Measurements from ENCODE around the gene TMEM174.

The TMEM174 gene

DNA sequence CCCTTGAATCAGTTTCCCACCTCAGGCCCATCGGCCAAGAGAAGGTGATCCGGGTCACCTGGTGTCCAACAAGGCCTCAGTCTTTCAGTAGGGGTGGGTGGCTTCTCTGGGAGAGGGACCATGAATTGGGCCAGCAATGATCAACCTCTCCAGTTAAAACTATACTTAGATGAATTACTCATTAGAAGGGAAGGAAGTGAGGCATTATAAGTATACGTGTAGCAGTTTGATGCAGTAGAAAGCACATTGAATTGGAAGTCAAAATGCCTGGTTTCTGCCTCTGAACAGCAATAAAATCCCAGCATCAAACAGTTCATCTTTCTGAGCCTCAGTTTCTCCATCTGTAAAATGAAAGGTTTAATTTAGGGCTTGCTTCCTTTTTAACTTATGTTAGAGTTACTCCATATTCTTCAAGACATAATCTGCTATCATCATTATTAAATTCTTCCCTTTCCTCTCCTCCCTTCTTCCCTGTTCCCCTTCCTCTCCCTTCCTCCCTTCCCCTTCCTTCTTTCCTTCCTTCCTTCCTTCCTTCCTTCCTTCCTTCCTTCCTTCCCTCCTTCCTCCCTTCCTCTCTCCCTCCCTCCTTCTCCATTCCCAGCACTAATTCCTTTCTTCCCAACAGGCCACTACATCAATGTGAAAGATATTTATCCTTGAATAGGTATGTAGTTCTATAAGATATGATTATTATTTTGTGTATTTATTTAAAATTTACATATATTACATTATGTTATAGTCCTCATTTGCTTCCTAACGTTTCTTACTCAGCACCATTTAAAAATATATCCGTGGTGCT is 18.6 kb upstream of the TMEM174 start:
- no peak for DNase-seq (ENCODE audit: low spot score)

DNA sequence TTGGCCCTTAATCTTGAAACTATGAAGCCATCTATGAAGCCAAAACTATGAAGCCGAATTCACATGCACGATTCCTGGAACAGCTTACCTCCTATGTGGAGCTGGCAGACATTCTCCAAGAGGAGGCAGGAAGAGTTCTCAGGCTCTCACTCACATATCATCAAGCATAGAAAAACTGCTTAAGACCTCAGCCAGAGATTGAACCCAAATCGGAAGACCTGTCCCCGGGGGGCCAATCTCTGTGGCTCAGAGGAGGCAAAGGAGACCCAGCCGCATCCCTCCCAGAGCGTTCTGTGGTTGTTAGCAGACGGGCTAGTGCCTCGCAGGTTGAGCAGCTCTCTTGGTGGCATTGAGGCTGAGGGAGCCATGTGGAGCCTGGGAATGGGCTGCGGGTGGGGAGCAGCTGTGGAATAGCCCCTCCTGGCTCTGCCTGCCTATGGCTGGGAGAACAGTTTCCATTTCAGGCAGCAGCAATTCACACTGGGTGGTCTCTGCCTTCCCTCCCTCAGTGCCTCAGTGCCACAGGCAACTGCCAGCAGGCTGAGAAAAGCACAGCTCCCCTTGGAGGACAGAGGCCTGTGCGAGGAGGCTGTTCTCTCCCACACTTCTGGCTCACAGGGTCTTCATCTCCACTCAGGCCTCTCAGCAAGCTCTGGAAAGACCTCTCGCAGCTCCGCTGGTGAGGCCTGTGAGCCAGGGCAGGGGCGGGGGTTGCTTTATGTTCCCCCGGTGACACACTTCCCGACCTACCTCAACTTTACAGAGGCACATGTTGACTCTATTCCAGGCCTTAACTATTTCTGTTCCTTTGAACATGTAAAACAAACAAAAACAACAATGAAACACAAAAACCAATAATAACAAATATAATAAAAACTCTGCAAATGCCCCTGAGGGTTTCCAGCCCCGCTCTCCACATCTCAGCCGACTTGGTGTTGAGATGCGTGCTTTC is 17.4 kb upstream of the TMEM174 start:
- no peak for DNase-seq (ENCODE audit: low spot score)

DNA sequence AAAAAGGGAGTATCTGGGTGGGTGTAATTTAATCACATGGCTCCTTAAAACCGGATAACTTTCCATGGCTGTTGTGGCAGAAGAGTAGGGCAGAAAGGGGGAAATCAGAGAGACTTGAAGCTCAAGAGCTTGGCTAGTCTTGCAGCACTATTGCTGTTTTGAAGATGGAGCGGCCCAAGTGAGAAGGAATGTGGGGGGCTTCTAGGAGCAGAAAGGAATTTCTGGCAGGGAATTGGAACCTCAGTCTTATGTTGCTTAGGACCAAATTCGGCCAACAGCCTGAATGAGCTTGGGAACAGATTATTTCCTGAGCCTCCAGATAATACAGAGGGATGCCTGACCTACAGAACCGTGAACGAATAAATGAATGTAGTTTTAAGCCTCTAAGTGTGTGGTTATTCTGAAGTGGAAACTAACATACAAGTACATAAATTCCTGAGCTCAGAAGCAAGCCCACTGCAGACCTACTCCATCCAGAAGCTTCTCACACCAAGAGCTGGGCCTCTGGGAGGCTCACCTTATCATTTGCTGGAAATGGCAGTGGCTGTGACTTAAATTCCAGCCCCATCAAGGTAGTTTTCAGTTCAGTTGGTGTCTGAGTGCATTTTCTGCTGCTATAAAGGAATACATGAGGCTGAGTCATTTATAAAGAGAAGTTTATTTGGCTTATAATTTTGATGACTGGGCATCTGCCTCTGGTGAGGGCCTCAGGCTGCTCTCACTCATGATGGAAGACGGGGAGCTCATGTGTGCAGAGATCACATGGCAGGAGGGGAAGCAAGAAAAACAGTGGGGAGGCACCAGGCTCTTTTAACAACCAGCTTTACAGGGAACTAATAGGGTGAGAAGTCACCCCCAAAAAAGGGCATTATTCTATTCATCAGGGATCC is 15.3 kb upstream of the TMEM174 start:
- DNase-seq (ENCODE audit: low spot score): no peak

DNA sequence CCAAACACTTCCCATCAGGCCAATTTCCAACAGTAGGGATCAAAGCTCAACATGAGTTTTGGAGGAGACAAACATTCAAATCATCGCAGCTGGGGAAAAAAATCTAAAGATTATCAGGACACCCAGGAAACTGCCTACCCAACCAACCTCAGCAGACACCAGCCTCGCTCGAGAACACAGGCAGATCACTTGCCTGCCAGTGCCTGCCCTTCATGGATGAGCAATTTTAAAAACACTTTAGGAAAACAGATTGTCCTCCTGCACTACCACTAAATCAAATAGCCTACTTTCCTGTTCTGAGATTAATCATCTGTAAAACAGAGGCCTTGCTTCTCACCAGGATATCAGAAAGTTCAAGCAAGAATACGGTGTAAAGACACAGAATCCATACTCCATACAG is 14.7 kb upstream of the TMEM174 start:
- no peak for DNase-seq (ENCODE audit: low spot score)

DNA sequence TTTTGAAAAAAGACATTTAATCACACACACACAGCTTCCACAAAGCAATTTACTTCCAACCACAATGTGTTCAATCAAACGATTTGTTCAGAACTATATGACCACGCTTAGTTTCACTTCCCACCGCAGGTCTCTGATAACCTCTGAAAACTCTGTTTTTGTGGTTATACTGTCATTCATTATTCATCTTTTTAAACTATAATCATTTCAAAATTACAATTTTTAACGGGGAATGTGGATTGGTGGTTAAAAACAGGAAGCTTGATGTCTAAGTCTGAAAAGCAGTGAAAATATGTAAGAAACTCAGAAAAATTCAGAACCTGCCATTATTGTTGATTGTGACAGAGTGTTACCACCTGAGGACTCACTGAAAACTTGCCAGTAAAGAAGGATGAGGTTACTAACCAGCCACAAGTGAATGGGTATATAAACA is 12.7 kb upstream of the TMEM174 start:
- no peak for DNase-seq (ENCODE audit: low spot score)

DNA sequence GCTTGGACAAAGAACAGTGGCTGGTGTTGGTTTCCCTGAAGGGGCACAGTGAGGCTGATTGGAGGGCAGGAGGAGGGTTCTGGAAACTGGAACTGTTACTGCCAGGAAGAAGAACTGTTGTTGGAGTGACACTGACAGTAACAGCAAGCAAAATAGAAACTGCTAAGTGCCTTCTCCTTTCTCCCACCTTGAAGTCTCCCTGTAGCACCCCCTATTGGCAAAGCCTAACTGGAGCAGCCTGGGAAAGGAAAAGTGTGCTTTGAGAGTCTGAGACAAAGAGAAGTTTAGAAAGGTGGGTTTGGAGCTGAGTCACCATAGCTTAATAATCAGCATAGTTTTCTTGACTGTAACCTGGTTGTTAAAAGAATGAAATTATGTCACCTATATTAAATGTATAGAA is 2.5 kb upstream of the TMEM174 start:
- no peak for DNase-seq (ENCODE audit: low spot score)

DNA sequence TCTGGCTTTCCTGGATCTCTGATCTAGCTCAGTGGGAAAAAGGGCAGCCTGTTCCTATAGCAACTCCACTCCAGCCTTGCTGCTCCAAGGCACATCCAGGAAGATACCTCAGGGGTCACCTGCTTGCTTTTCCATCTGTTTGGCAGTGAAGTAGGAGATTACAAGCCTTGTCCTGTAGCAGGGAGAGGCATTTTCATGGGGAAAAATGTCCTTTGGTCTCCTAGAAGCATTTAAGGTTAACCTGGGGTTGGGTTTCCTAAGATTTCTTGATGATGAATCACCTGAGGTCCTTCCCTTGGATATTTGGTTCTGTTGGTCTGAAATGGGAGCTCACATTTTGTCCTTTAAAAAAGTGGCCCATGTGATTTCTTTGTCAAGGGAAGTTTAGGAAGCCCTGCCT is 1.5 kb upstream of the TMEM174 start:
- no peak for DNase-seq (ENCODE audit: low spot score)

DNA sequence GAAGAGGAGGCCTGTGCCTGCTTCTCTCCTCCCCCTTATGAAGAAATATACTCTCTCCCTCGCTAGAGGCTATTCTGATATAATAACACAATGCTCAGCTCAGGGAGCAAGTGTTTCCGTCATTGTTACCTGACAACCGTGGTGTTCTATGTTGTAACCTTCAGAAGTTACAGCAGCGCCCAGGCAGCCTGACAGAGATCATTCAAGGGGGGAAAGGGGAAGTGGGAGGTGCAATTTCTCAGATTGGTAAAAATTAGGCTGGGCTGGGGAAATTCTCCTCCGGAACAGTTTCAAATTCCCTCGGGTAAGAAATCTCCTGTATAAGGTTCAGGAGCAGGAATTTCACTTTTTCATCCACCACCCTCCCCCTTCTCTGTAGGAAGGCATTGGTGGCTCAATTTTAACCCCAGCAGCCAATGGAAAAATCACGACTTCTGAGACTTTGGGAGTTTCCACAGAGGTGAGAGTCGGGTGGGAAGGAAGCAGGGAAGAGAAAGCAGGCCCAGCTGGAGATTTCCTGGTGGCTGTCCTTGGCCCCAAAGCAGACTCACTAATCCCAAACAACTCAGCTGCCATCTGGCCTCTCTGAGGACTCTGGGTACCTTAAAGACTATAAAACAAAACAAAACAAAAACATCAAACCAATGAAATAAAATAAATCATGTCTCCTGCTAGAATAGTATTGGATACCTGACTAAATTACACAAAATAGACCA is 1.3 kb downstream of the TMEM174 start:
- no peak for DNase-seq (ENCODE audit: low spot score)

DNA sequence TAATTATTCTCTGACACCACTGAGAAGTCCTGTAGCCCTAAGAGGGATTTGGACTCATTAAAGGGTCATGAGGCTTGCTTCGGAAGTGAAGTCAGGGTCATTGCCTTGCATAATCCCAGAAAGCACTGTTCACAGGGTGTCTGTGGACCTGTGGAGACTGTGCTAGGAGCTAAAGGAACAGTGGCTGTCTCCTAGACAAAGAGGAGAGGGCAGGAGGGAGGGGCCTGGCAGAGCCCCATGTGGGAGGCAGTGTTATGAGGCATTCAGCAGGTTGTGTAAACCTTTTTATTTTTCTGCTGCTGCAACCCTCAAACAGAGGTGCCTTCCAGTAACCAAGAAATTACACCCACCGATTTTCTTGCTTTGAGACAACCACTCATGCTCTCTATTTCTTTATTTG is 3.3 kb downstream of the TMEM174 start:
- DNase-seq (ENCODE audit: low spot score): no peak

DNA sequence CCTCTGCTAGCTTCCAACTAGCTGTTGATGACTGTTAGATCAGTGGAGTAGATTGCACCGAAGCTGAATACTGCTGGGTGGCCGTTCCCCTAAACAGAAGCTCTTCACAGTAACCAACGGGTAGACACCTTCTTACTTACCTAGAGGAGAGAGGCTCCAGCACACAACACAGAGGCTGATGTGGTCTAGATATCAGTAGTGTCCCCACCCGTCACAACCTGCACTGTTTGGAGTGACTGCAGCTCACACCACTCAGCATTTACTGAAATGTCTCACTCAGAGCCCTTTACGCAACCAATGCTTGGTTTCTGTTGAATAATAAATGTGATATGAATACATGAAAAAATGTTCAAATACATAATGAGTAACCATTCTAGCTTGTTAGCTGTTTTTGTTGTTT is 5.3 kb downstream of the TMEM174 start:
- DNase-seq (ENCODE audit: low spot score): no peak

DNA sequence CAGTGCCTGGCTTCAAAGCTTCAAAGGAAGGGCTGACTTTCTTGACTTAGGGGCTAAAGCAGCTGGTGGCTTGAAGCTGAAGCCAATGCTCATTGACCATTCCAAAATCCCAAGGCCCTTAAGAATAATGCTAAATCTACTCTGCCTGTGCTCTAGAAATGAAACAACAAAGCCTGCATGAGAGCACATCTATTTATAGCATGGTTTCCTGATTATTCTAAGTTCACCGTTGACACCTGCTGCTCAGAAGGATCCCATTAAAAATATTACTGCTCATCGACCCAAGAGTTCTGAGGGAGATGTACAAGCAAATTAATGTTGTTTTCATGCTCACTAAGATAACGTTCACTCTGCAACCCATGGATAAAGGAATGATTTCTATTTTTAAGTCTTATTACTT is 6.7 kb downstream of the TMEM174 start:
- DNase-seq (ENCODE audit: low spot score): no peak

DNA sequence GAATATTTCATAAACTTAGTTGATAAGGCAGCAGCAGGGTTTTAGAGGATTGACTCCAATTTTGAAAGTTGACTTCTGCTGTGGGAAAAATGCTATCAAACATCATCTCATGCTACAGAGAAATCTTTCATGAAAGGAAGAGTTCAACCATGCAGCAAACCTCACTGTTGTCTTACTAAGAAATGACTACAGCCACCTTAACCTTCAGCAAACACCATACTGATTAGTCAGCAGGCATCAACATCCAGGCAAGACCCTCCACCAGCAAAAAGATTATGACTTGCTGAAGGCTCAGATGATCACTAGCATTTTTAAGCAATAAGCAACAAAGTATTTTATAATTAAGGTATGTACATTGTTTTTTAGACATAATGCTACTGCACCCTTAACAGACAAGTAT is 7.6 kb downstream of the TMEM174 start:
- no peak for DNase-seq (ENCODE audit: low spot score)

DNA sequence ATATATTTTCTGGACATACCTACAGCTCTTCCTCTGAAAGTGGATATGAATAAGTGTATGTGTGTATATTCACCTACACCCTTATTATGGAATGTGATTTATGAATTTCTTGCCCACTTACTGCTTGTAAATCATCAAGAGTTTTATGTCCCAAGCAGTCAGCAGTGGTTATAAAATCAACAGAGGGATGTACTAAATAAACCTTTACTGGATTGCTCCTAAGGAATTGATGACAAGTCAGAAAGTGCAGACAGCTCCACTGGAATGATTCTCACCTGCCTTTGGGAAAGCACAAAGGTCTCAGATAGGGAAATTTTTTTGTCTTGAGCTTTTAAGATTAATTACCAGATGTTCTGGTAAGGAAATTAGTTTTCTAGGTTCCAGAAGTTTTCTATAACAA is 9.3 kb downstream of the TMEM174 start:
- DNase-seq (ENCODE audit: low spot score): no peak

DNA sequence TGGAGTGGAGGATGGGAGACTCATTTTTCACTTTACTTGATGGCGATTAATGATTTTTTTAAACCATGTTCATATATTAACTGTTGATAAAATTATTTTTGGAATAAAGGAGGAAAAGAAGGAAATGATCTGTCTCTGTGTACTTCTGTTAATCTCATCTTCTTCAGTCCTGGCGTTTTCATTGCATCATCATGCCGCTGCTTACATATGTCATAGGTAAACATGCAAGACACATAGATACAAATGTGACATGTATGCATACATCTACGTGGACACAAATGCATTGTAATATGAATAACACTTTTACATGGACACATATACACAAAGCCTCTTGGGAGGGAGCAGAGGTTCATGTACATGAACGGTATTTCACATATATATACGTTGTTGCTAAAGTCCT is 10.0 kb downstream of the TMEM174 start:
- no peak for DNase-seq (ENCODE audit: low spot score)

DNA sequence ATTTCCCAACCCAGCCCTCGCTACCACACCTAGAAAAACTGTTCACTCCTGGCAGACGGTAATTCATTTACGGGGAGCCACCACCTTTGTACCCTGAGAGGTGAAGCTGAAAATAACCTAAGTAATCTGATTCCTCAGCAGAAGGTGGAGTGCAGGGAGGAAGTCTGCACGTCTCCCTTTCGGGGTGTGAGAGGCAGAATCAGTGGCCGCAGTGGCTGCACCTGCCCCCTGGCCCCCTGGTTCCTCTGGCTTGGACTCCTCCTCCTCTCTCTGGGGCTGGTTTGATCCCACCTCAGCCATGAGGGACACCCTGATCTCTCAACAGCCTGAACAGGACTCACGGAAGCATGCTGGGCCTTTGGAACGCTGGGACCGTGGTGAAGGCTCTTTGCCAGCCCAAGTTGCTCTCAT is 10.5 kb downstream of the TMEM174 start:
- DNase-seq (ENCODE audit: low spot score): no peak

DNA sequence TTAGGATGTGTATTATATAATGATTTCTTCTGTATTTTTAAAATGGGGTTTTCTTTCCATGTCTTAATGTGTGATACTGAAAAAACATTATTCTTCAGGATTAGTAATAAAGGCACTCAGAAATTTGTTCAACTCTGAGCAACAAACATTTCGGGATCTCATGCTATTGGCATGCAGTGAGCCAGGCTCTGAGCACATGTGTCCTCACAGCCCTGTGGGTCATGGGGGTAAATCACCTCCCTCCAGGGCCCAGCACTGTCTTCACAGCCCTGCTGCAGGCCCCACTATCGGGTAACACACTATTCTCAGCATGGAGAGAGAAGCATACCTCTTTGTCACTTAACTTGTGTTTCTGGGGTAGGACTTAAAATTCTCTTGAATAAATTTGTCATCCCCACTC is 14.0 kb downstream of the TMEM174 start:
- peak; percentile 34 for DNase-seq (ENCODE audit: low spot score)

DNA sequence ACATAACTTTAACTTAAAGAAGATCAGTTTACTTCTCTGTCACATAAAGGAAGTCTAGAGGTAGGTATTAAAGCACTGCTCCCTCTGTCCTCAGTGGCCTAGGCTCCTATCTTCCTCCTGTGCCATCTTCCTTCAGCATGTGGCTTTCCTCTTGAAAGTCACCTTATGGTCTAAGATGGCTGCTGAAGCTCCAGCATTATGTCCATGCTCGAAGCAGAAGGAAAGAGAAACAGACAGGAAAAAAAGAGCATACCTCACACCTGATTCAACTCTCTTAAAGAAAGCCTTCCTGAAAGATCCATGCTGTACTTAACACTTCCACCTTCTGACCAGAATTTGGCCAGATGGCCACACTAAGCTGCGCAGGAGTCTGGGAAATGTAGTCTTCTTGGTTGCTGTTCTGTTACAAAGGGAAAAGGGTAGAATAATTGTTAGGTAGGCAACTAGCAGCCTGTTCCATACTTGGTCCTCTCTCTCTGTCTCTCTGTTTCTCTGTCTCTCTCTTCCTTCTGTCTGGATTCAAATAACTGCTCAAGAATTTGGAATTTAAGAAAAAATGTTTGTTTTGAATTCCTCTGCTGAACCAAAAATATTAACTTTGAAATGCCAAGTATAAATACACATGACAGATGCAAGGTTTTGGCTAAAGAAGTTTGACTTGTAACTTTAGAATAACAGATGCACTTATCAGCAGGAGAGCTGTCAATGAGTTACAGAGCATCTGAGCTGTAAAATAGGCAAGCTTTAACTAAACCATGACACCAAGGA is 16.0 kb downstream of the TMEM174 start:
- DNase-seq (ENCODE audit: low spot score): peak; percentile 65

DNA sequence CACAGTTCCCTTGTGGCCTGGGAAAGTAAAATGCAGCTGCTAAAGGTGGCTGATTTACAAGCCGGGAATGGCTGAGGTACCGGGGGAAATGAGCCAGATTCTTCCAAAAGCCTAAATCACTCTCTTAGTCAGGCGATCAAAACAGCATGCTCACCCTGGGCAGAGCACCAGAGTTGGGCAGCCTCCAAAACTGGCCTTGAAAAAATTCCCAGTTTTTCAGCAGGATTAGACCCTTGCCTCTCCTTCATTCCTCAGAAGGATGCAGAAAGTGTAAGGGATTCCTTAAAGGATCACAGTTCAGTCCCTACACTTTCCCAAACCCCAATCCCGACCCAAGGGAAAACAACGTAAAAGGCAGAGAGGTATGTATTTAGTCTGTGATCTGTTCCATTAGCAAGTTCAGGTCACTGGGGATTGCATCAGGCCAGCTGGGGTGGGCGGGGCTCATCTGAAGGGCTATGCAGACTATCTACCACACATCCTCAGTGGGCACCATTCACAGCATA is 16.9 kb downstream of the TMEM174 start:
- DNase-seq (ENCODE audit: low spot score): peak; percentile 80

DNA sequence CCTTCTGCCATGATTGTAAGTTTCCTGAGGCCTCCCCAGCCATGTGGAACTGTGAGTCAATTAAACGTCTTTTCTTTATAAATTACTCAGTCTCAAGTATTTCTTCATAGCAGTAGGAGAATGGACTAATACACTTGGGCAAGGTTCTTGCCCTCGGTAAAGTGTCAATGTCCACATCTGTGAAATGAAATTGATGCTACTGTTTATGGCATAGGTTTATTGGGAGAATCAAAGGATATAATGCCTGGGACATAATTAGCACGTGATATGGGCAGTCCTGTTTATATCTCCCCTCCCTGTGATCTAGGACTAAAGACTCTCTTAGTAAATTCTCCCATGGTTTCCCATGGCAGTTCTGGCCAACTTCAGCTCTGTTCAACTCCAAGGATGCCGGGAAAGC is 19.4 kb downstream of the TMEM174 start:
- DNase-seq (ENCODE audit: low spot score): no peak

DNA sequence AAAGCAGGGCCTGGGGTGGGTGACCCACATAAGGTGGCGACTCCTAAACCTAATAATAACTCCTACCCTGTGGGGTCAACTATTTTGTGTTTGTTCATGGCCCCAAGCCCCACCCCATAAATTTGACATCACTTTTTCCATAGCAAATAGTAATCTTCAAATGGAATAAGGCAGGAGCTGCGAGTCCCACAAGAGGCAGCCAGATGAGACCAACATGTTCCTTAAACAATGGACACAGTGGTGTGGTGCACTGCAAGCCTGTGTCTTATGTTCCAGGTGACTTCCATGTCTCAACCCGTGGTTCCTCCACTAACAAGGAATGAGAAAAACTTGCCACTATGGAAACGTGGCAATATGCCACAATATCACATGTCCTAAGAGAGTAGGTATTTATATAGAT is 20.6 kb downstream of the TMEM174 start:
- no peak for DNase-seq (ENCODE audit: low spot score)

DNA sequence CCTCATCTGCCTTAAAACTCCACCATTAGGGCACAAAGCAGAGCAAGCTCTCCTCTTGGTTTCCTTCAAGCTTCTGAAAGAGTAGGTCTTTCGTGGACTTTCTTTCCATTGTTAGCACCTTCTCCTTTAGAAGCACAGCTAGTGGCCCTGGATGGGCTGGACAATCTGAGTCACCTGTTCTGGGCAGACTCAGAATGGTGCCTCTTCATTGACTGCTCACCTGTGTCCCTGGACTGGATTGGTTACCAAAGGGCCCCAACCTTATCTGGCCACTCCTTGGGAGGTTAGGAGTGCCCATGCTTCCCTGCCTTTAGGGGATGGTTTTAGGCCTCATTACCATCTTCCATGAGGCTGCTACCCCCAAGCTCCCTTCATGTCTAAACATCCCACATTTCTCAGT is 23.2 kb downstream of the TMEM174 start:
- no peak for DNase-seq (ENCODE audit: low spot score)
